ENCODE data around the gene TTLL11.

TTLL11 gene

DNA sequence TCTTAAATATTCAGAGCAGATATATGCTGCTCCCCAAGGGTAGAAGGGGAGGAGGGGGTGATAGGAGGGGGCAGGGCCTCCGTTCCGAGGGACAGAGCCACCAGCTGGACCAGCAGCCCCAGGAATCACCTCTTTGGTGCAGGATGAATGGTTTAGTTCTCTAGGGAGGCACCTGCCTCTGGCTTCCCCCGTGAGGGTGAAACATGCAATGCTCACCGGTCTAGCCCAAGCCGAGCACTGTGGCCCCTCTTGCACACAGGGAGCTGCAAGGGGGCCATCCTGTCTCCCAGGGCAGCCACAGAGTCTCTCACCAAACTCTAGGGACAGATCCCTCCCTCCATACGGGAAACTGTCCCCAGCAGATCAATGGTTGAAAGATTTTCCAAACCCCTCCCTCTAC lies 278.0 kb downstream of the TTLL11 start:
- Histone ChIP-seq H3K79me2 (ENCODE audit: control insufficient read depth, low read length) (no peaks in the 10 kb centered on the region), H3K36me3 (ENCODE audit: control insufficient read depth, low read length) (no peaks in the 10 kb centered on the region), H3K4me1 (ENCODE audit: control insufficient read depth, low read length) (peaks cover 10% of the 10 kb centered on the region), H3K9me2 (replicated peaks; ENCODE audit: control insufficient read depth, low read length) (no peaks in the 10 kb centered on the region), H3K4me3 (ENCODE audit: low read length) (no peak overlapping the region), H4K20me1 (ENCODE audit: control insufficient read depth, insufficient read depth, low read depth, low read length) (no peaks in the 10 kb centered on the region), H3K9me3 (ENCODE audit: control insufficient read depth, insufficient read depth, low read length) (no peaks in the 10 kb centered on the region), H3K4me2 (ENCODE audit: low read length) (no peak overlapping the region), H3K27ac (ENCODE audit: low read depth, low read length) (no peak overlapping the region), H3F3A (ENCODE audit: control insufficient read depth, insufficient read depth) (no peaks in the 10 kb centered on the region), H3K27me3 (ENCODE audit: control insufficient read depth, low read length) (no peaks in the 10 kb centered on the region)
- no peak for TF ChIP-seq EZH2phosphoT487 (IDR thresholded peaks at IDR 0.05; ENCODE audit: borderline replicate concordance, low read length)
- TF ChIP-seq, protein P1, sequence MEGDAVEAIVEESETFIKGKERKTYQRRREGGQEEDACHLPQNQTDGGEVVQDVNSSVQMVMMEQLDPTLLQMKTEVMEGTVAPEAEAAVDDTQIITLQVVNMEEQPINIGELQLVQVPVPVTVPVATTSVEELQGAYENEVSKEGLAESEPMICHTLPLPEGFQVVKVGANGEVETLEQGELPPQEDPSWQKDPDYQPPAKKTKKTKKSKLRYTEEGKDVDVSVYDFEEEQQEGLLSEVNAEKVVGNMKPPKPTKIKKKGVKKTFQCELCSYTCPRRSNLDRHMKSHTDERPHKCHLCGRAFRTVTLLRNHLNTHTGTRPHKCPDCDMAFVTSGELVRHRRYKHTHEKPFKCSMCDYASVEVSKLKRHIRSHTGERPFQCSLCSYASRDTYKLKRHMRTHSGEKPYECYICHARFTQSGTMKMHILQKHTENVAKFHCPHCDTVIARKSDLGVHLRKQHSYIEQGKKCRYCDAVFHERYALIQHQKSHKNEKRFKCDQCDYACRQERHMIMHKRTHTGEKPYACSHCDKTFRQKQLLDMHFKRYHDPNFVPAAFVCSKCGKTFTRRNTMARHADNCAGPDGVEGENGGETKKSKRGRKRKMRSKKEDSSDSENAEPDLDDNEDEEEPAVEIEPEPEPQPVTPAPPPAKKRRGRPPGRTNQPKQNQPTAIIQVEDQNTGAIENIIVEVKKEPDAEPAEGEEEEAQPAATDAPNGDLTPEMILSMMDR (IDR thresholded peaks at IDR 0.05; ENCODE audit: low read depth, low read length, poor library complexity, severe bottlenecking): no peak

DNA sequence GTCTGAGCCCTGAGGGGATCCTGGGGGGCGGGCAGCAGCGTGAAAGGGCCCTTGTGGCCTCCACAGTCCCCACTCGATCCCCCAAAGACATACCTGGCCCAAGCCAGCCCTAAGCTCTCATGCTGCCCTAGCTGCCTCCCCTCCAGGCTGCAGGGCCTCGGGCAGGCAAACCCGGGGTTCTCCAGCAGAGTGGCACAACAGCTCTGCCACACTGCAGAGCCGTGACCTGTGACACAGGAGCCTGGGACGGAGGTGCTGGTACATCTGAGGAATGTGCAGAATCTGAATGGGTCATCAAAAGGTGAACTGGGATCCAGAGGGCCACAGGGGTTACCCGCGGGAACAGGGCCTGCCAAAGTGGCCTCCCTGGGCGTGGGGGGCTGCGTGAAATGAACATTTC lies 278.5 kb downstream of the TTLL11 start:
- TF ChIP-seq, protein P1 (IDR thresholded peaks at IDR 0.05; ENCODE audit: low read depth, low read length, poor library complexity, severe bottlenecking): no peak
- Histone ChIP-seq H3K27me3 (ENCODE audit: control insufficient read depth, low read length) (no peaks in the 10 kb centered on the region), H4K20me1 (ENCODE audit: control insufficient read depth, insufficient read depth, low read depth, low read length) (no peaks in the 10 kb centered on the region), H3K4me1 (ENCODE audit: control insufficient read depth, low read length) (peaks cover 5% of the 10 kb centered on the region), H3K4me3 (ENCODE audit: low read length) (no peak overlapping the region), H3K36me3 (ENCODE audit: control insufficient read depth, low read length) (no peaks in the 10 kb centered on the region), H3F3A (ENCODE audit: control insufficient read depth, insufficient read depth) (no peaks in the 10 kb centered on the region), H3K9me2 (replicated peaks; ENCODE audit: control insufficient read depth, low read length) (no peaks in the 10 kb centered on the region), H3K79me2 (ENCODE audit: control insufficient read depth, low read length) (no peaks in the 10 kb centered on the region), H3K27ac (ENCODE audit: low read depth, low read length) (no peak overlapping the region), H3K4me2 (ENCODE audit: low read length) (no peak overlapping the region), H3K9me3 (ENCODE audit: control insufficient read depth, insufficient read depth, low read length) (no peaks in the 10 kb centered on the region)

DNA sequence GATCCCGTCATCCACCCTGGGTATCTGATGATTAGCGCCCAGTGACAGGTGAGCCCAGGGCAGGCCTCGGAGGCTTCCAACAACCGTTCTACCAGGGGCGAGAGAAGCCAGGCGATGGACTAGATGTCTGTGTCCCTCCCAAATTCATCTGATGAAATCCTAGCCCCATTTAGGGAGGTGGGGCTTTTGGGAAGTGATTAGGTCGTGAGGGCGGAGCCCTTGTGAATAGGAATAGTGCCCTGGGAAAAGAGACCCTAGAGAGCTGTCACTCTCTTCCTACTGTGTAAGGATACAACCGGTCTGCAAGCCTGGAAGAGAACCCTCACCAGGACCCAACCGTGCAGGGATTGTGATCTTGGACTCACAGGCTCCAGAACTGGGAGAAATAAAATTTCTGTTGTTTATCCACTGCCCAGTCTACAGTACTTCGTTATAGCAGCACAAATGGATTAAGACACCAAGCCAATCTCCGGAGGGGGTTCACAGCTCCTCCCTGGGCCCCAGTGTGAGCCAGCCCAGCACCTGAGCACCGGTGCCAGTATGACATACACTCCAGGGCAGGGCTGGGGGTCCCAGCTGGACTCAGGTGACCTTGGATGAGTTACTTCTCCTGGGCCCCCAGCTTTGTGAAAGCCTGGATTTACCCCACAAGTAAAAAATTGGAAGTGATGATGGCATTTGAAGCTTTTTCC lies 279.4 kb downstream of the TTLL11 start:
- no peak overlapping the region for H3K27ac ChIP-seq (ENCODE audit: low read depth, low read length)
- no peak overlapping the region for H3K4me2 ChIP-seq (ENCODE audit: low read length)
- H3K4me3 ChIP-seq (ENCODE audit: low read length): no peak overlapping the region
- H3K79me2 ChIP-seq (ENCODE audit: control insufficient read depth, low read length): no peaks in the 10 kb centered on the region
- H3K4me1 ChIP-seq (ENCODE audit: control insufficient read depth, low read length): no peaks in the 10 kb centered on the region
- TF ChIP-seq, protein P1 (IDR thresholded peaks at IDR 0.05; ENCODE audit: low read depth, low read length, poor library complexity, severe bottlenecking): no peak
- TF ChIP-seq EZH2phosphoT487 (IDR thresholded peaks at IDR 0.05; ENCODE audit: borderline replicate concordance, low read length): no peak
- H3K36me3 ChIP-seq (ENCODE audit: control insufficient read depth, low read length): no peaks in the 10 kb centered on the region
- no peaks in the 10 kb centered on the region for H3F3A ChIP-seq (ENCODE audit: control insufficient read depth, insufficient read depth)
- no peaks in the 10 kb centered on the region for H3K27me3 ChIP-seq (ENCODE audit: control insufficient read depth, low read length)
- H4K20me1 ChIP-seq (ENCODE audit: control insufficient read depth, insufficient read depth, low read depth, low read length): no peaks in the 10 kb centered on the region
- H3K9me2 ChIP-seq (replicated peaks; ENCODE audit: control insufficient read depth, low read length): no peaks in the 10 kb centered on the region
- H3K9me3 ChIP-seq (ENCODE audit: control insufficient read depth, insufficient read depth, low read length): no peaks in the 10 kb centered on the region

Data from DOHH2 (cell line).